ENCODE results near the gene ADGRA3.

Gene ADGRA3

DNA sequence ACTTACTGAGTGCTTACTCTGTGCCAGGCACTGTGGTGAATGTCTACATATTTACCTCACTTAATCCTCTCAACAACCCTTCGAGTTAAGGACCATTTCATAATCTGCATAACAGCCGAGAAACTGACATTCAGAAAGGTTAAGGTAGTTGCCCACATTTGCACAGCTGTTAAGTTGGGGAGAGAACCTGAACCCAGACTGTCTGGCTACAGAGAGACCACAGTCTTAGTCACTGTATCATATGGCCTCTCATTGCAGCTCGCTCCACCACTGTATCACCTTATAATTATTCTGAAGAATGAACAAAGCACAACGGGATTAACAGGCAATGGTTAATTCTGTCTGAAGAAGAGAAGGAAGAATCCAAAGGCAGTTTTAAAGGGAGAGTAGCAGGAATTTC, 98.5 kb downstream of the ADGRA3 start:
- Histone ChIP-seq H3K9me3 (ENCODE audit: severe bottlenecking) (no peaks in the 10 kb centered on the region), H3K27ac (ENCODE audit: poor library complexity, severe bottlenecking) (no peak overlapping the region), H3K4me3 (ENCODE audit: severe bottlenecking) (no peak overlapping the region), H3K4me1 (ENCODE audit: insufficient read depth, poor library complexity, severe bottlenecking) (no peaks in the 10 kb centered on the region), H3K36me3 (ENCODE audit: low read depth) (peaks cover 19% of the 10 kb centered on the region), H3K27me3 (ENCODE audit: insufficient read depth, poor library complexity, severe bottlenecking) (no peaks in the 10 kb centered on the region)
- no peak for ATAC-seq (ENCODE audit: low read depth)
- TF ChIP-seq, protein P1, sequence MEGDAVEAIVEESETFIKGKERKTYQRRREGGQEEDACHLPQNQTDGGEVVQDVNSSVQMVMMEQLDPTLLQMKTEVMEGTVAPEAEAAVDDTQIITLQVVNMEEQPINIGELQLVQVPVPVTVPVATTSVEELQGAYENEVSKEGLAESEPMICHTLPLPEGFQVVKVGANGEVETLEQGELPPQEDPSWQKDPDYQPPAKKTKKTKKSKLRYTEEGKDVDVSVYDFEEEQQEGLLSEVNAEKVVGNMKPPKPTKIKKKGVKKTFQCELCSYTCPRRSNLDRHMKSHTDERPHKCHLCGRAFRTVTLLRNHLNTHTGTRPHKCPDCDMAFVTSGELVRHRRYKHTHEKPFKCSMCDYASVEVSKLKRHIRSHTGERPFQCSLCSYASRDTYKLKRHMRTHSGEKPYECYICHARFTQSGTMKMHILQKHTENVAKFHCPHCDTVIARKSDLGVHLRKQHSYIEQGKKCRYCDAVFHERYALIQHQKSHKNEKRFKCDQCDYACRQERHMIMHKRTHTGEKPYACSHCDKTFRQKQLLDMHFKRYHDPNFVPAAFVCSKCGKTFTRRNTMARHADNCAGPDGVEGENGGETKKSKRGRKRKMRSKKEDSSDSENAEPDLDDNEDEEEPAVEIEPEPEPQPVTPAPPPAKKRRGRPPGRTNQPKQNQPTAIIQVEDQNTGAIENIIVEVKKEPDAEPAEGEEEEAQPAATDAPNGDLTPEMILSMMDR (IDR thresholded peaks at IDR 0.05; ENCODE audit: poor library complexity, severe bottlenecking), result no peak
- no peak for DNase-seq (ENCODE audit: low spot score)

DNA sequence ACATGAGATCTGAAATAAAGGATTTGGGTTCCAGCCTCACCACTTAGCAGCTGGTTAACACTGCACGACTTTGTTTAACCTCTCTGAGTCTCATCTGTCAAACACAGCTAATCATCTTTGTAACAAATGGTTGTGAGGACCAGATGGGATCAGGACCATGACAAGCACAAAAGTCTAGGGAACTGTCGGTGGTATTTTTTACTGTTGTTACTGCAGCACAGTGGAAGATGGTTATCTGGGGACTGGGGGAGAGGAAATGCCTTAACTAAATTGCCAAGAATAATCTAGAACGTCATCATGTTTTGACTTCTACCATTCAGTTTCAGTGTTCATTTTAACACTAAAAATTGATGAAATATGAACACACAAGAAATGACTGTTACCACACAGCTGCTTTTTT, 99.5 kb downstream of the ADGRA3 start:
- Histone ChIP-seq H3K4me3 (ENCODE audit: severe bottlenecking) (no peak overlapping the region), H3K27me3 (ENCODE audit: insufficient read depth, poor library complexity, severe bottlenecking) (no peaks in the 10 kb centered on the region), H3K36me3 (ENCODE audit: low read depth) (peaks cover 16% of the 10 kb centered on the region), H3K4me1 (ENCODE audit: insufficient read depth, poor library complexity, severe bottlenecking) (no peaks in the 10 kb centered on the region), H3K27ac (ENCODE audit: poor library complexity, severe bottlenecking) (no peak overlapping the region), H3K9me3 (ENCODE audit: severe bottlenecking) (no peaks in the 10 kb centered on the region)
- DNase-seq (ENCODE audit: low spot score) (no peak), ATAC-seq (ENCODE audit: low read depth) (no peak)
- TF ChIP-seq, protein P1 (IDR thresholded peaks at IDR 0.05; ENCODE audit: poor library complexity, severe bottlenecking), result no peak

DNA sequence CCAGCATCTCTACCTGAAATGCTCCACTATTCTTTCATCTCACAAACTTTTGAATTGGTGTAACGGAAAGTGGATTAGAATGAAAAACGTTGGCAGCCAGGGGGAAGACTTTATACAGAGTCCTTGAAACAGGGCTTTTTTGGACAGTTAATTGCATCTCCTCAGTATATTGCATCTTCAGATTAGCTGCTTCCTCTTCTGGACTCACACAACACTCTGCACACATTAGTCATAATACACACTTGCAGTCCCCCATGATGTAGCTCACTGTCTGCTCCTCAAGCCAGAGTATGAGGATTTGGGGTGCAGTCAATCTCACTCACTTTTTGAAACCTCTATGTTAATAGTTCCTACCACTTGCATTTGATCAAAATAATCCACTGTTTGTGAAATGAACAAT, 101.0 kb downstream of the ADGRA3 start:
- H3K27ac ChIP-seq (ENCODE audit: poor library complexity, severe bottlenecking), result no peak overlapping the region
- peaks cover 7% of the 10 kb centered on the region for H3K36me3 ChIP-seq (ENCODE audit: low read depth)
- no peaks in the 10 kb centered on the region for H3K9me3 ChIP-seq (ENCODE audit: severe bottlenecking)
- TF ChIP-seq, protein P1 (IDR thresholded peaks at IDR 0.05; ENCODE audit: poor library complexity, severe bottlenecking), result no peak
- ATAC-seq (ENCODE audit: low read depth) (no peak), DNase-seq (ENCODE audit: low spot score) (no peak)
- H3K4me1 ChIP-seq (ENCODE audit: insufficient read depth, poor library complexity, severe bottlenecking), result no peaks in the 10 kb centered on the region
- no peaks in the 10 kb centered on the region for H3K27me3 ChIP-seq (ENCODE audit: insufficient read depth, poor library complexity, severe bottlenecking)
- H3K4me3 ChIP-seq (ENCODE audit: severe bottlenecking), result no peak overlapping the region

DNA sequence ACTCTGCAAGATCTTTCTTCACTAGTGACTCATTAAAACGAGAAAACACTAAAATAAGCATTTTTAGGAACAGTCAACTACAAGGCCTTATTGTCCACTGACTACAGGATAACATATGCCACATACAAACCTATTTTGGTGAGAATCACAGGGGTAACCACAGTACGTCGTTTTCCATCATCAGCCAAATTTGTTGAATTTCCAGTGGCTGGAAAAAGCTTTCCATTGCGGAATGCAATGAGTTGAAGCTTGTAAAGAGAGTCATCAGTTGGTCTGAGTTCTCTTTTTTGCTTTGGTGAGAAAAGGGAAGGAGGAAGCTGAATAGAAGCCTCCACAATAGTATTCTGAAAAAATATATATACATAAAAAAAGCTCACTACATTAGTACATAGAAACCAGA, 102.4 kb downstream of the ADGRA3 start:
- no peaks in the 10 kb centered on the region for H3K27me3 ChIP-seq (ENCODE audit: insufficient read depth, poor library complexity, severe bottlenecking)
- H3K9me3 ChIP-seq (ENCODE audit: severe bottlenecking), result no peaks in the 10 kb centered on the region
- DNase-seq (ENCODE audit: low spot score) (no peak), ATAC-seq (ENCODE audit: low read depth) (no peak)
- TF ChIP-seq, protein P1 (IDR thresholded peaks at IDR 0.05; ENCODE audit: poor library complexity, severe bottlenecking), result no peak
- H3K4me1 ChIP-seq (ENCODE audit: insufficient read depth, poor library complexity, severe bottlenecking), result no peaks in the 10 kb centered on the region
- H3K36me3 ChIP-seq (ENCODE audit: low read depth), result no peaks in the 10 kb centered on the region
- H3K27ac ChIP-seq (ENCODE audit: poor library complexity, severe bottlenecking), result no peak overlapping the region
- no peak overlapping the region for H3K4me3 ChIP-seq (ENCODE audit: severe bottlenecking)

DNA sequence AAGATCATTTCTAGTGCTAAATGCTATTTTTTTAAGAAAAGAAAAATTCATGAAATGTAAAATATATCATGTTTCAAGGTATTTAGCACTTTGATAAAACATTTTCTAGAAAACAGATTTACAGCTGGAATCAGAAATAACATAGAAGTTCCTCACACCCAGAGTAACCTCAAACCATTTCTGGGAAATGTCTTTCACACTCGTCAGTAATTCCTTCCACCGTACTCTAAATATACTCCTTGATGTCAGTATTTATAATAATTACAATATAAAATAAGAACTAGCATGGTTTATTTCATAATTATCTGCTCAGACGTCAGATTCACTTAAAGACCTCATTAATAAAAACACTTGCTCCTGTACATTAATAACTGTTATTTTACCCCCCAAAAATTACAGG, 103.9 kb downstream of the ADGRA3 start:
- Histone ChIP-seq H3K36me3 (ENCODE audit: low read depth) (no peaks in the 10 kb centered on the region), H3K27me3 (ENCODE audit: insufficient read depth, poor library complexity, severe bottlenecking) (no peaks in the 10 kb centered on the region), H3K27ac (ENCODE audit: poor library complexity, severe bottlenecking) (no peak overlapping the region), H3K4me3 (ENCODE audit: severe bottlenecking) (no peak overlapping the region), H3K9me3 (ENCODE audit: severe bottlenecking) (no peaks in the 10 kb centered on the region), H3K4me1 (ENCODE audit: insufficient read depth, poor library complexity, severe bottlenecking) (no peaks in the 10 kb centered on the region)
- no peak for ATAC-seq (ENCODE audit: low read depth)
- TF ChIP-seq, protein P1 (IDR thresholded peaks at IDR 0.05; ENCODE audit: poor library complexity, severe bottlenecking), result no peak
- no peak for DNase-seq (ENCODE audit: low spot score)
